T-cell (primary cell): Measurements from ENCODE around the gene DNAJC3. TPM values are rescaled to one million over a fixed set of nuclear protein-coding genes. Genes with fewer than 3 reads are reported as not detected.

Experiments
- ATAC-seq, 4 experiments: fragments of 200-7000 bp in 3 of 4; fragments of 150-1000 bp in 1 of 4; cut with Tn5 transposase; replicated peaks in 1 of 4; 1 replicate in 3 of 4; 2 replicates in 1 of 4; pipeline ENCODE4 v1.10.0; 2021; ENCODE audit warnings: moderate library complexity in 3 of 4, mild to moderate bottlenecking in 2 of 4, moderate number of reproducible peaks in 1 of 4
- CTCF ChIA-PET, 2 donors: fragments of 300-600 bp; sonication (Branson Sonifier 250); formaldehyde crosslinking; loops; one replicate each; lab custom pipeline; 2022; ENCODE audit warnings: antibody characterized with exemption in 2 of 2; lab: Charles Lee
- POLR2A ChIA-PET, 2 donors: fragments of 300-600 bp; sonication (Branson Sonifier 250); formaldehyde crosslinking; loops; one replicate each; lab custom pipeline; 2022; ENCODE audit warnings: antibody characterized with exemption in 2 of 2; lab: Charles Lee
- DNase-seq, 35 experiments: peaks; one replicate each; pipeline versions ENCODE4 v3.0.0 to v3.0.0-alpha.2; 2013 to 2023
- H3K27ac ChIP-seq: one replicate; pipeline ENCODE4 v1.5.1; 2013; ENCODE audit warnings: low read length
- H3K27me3 ChIP-seq, 2 experiments: replicated peaks in 1 of 2; 1 replicate in 1 of 2; 2 replicates in 1 of 2; pipeline versions ENCODE4 v1.6.1 to v1.7.0; 2013; ENCODE audit warnings: low read length in 1 of 2, mixed read lengths in 1 of 2; ENCODE audit not compliant: control insufficient read depth in 2 of 2, insufficient read depth in 2 of 2; ENCODE audit errors: extremely low read depth in 1 of 2
- H3K36me3 ChIP-seq, 2 donors: 1 replicate in 1 of 2; 2 replicates in 1 of 2; pipeline versions ENCODE4 v1.6.1 to v1.7.0; 2013; ENCODE audit warnings: low read length in 1 of 2; ENCODE audit not compliant: control insufficient read depth in 2 of 2, insufficient read depth in 1 of 2; ENCODE audit errors: extremely low read depth in 1 of 2
- H3K4me1 ChIP-seq, 2 experiments: 1 replicate in 1 of 2; 2 replicates in 1 of 2; pipeline versions ENCODE4 v1.6.1 to v1.7.0; 2013; ENCODE audit warnings: low read length in 2 of 2, mixed read lengths in 1 of 2; ENCODE audit not compliant: insufficient read depth in 2 of 2, control insufficient read depth in 1 of 2; ENCODE audit errors: extremely low read depth in 1 of 2
- H3K4me3 ChIP-seq, 2 donors: 1 replicate in 1 of 2; 2 replicates in 1 of 2; pipeline versions ENCODE4 v1.5.1 to v1.7.0; 2013; ENCODE audit warnings: mild to moderate bottlenecking in 2 of 2, low read length in 1 of 2, moderate library complexity in 1 of 2; ENCODE audit not compliant: control insufficient read depth in 1 of 2; ENCODE audit errors: extremely low read depth in 1 of 2
- H3K9me3 ChIP-seq: 2 replicates; pipeline ENCODE4 v1.7.0; 2013
- H3K27ac Mint-ChIP-seq, 2 donors: one replicate each; pipeline ENCODE4 v1.8.0; 2020 to 2021; ENCODE audit warnings: mild to moderate bottlenecking in 2 of 2, mixed read lengths in 2 of 2
- H3K27me3 Mint-ChIP-seq, 2 donors: one replicate each; pipeline ENCODE4 v1.8.0; 2021 to 2022; ENCODE audit warnings: mixed read lengths in 2 of 2
- H3K36me3 Mint-ChIP-seq: one replicate; pipeline ENCODE4 v1.8.0; 2021; ENCODE audit warnings: mixed read lengths
- H3K4me1 Mint-ChIP-seq, 3 donors: one replicate each; pipeline ENCODE4 v1.8.0; 2020 to 2022; ENCODE audit warnings: mixed read lengths in 3 of 3, mild to moderate bottlenecking in 1 of 3
- H3K4me3 Mint-ChIP-seq, 3 donors: one replicate each; pipeline ENCODE4 v1.8.0; 2020 to 2022; ENCODE audit warnings: mild to moderate bottlenecking in 3 of 3, mixed read lengths in 3 of 3, moderate library complexity in 3 of 3
- H3K9me3 Mint-ChIP-seq, 3 donors: one replicate each; pipeline ENCODE4 v1.8.0; 2020 to 2022; ENCODE audit warnings: mixed read lengths in 3 of 3
- WGBS: methylation state at CpG from one replicate; pipeline ENCODE4 v1.1.5; 2013; ENCODE audit warnings: missing lambda C conversion rate; ENCODE audit not compliant: insufficient coverage; 5-methylcytosine and 5-hydroxymethylcytosine counted together
- total RNA-seq, 35 experiments: library from RNA in 6 of 35; stranded (reverse) in 6 of 35; fragments of 120-200 nt in 1 of 35; gene quantifications; one replicate each; pipeline versions ENCODE4 v1.2.1 to v1.2.4 and lab custom pipeline; 2013 to 2026

The DNAJC3 gene
- total RNA-seq, 5 donors from 2014 or later (not counting 1 experiment from before 2014, with no cell fraction given) = 16.6 to 21.3 (median 19.8) TPM

- Histone ChIP-seq H3K9me3 (no peaks in the 10 kb centered on the region), H3K4me3 (no peak overlapping the region), H3K27me3 (no peaks in the 10 kb centered on the region), H3K27ac (no peak overlapping the region), H3K4me1 (peaks cover 0 to 15% of the 10 kb centered on the region in 2 experiments), H3K36me3 (no peaks in the 10 kb centered on the region)
- Mint-ChIP-seq H3K4me1 (peaks cover 28 to 42% (median 32%) of the 10 kb centered on the region in 3 donors), H3K4me3 (no peak overlapping the region), H3K27me3 (no peaks in the 10 kb centered on the region), H3K27ac (no peak overlapping the region), H3K9me3 (peaks cover 0 to 4% (median 4%) of the 10 kb centered on the region in 3 donors), H3K36me3 (peaks cover 18% of the 10 kb centered on the region)
- WGBS = 86% methylated on average over 2 of the region's 3 CpGs
- POLR2A ChIA-PET = no interaction called here
- ATAC-seq (no peak), DNase-seq (no peak)
- CTCF ChIA-PET = no interaction called here
Measured at GRCh38 chr13:95743192-95743591, 66.3 kb downstream of the DNAJC3 start.

- Histone ChIP-seq H3K36me3 (no peaks in the 10 kb centered on the region), H3K27ac (no peak overlapping the region), H3K4me3 (no peak overlapping the region), H3K27me3 (no peaks in the 10 kb centered on the region), H3K9me3 (no peaks in the 10 kb centered on the region), H3K4me1 (peaks cover 0 to 15% of the 10 kb centered on the region in 2 experiments)
- peaks cover 0 to 4% (median 4%) of the 10 kb centered on the region in 3 donors for H3K9me3 Mint-ChIP-seq
- no peak overlapping the region for H3K4me3 Mint-ChIP-seq
- no peak overlapping the region for H3K27ac Mint-ChIP-seq
- 100% methylated on average over 4 of the region's 4 CpGs for WGBS
- H3K4me1 Mint-ChIP-seq = peaks cover 32 to 47% (median 32%) of the 10 kb centered on the region in 3 donors
- no peaks in the 10 kb centered on the region for H3K27me3 Mint-ChIP-seq
- POLR2A ChIA-PET = no interaction called here
- CTCF ChIA-PET = no interaction called here
- peaks cover 23% of the 10 kb centered on the region for H3K36me3 Mint-ChIP-seq
- no peak for DNase-seq
- ATAC-seq = no peak
Measured at GRCh38 chr13:95745289-95745688, 68.3 kb downstream of the DNAJC3 start.

- Histone ChIP-seq H3K36me3 (no peaks in the 10 kb centered on the region), H3K27me3 (no peaks in the 10 kb centered on the region), H3K27ac (no peak overlapping the region), H3K9me3 (no peaks in the 10 kb centered on the region), H3K4me1 (peaks cover 0 to 15% of the 10 kb centered on the region in 2 experiments), H3K4me3 (no peak overlapping the region)
- H3K36me3 Mint-ChIP-seq = peaks cover 22% of the 10 kb centered on the region
- H3K4me1 Mint-ChIP-seq = peaks cover 31 to 45% (median 32%) of the 10 kb centered on the region in 3 donors
- no peak overlapping the region for H3K27ac Mint-ChIP-seq
- no peak overlapping the region for H3K4me3 Mint-ChIP-seq
- H3K9me3 Mint-ChIP-seq = peaks cover 0 to 3% (median 3%) of the 10 kb centered on the region in 3 donors
- no peak for DNase-seq
- no peak for ATAC-seq
- ChIA-PET CTCF (no interaction called here), POLR2A (no interaction called here)
- no peaks in the 10 kb centered on the region for H3K27me3 Mint-ChIP-seq
- 86% methylated on average over 2 of the region's 2 CpGs for WGBS
Measured at GRCh38 chr13:95745752-95746151, 68.8 kb downstream of the DNAJC3 start.

- no peaks in the 10 kb centered on the region for H3K4me1 ChIP-seq
- WGBS = 100% methylated on average over 2 of the region's 4 CpGs
- POLR2A ChIA-PET = interaction anchor here in 1 of 2 donors (0.7 kb wide), 2 partner anchors 60 to 110 kb away, joined by 3 to 4 read pairs; no protein-coding TSS in a partner anchor
- no peaks in the 10 kb centered on the region for H3K9me3 Mint-ChIP-seq
- no peak overlapping the region for H3K4me3 ChIP-seq
- no peaks in the 10 kb centered on the region for H3K27me3 Mint-ChIP-seq
- H3K4me1 Mint-ChIP-seq = peaks cover 19 to 29% (median 23%) of the 10 kb centered on the region in 3 donors
- H3K4me3 Mint-ChIP-seq = no peak overlapping the region
- no peak overlapping the region for H3K27ac ChIP-seq
- CTCF ChIA-PET = interaction anchor here in 1 of 2 donors (0.7 kb wide), 1 partner anchor 209 kb away, joined by 3 read pairs; no protein-coding TSS in a partner anchor
- H3K9me3 ChIP-seq = no peaks in the 10 kb centered on the region
- peaks cover 22% of the 10 kb centered on the region for H3K36me3 Mint-ChIP-seq
- no peaks in the 10 kb centered on the region for H3K27me3 ChIP-seq
- ATAC-seq = no peak
- H3K27ac Mint-ChIP-seq = no peak overlapping the region
- no peak for DNase-seq
- no peaks in the 10 kb centered on the region for H3K36me3 ChIP-seq
Measured at GRCh38 chr13:95749545-95749944, 72.6 kb downstream of the DNAJC3 start.

DNA sequence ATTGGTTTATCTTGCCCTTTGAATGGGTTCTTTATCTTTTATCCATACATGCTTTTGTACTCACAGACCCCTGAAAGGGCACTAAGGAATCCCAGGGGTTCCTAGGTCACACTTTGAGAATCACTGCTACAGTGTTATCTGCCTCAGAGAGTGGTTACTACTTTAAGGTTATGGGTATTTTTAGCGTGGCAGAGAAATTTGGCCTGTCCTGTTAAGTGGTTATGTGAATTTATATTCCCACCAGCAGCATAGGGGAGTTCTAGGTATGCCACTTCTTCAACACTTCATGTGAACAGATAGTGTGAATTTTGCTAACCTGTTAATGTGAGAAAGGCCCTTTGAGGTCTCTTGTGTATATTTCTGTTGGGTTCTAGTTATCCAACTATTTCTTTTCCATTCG lies 75.7 kb downstream of the DNAJC3 start:
- DNase-seq (no peak), ATAC-seq (no peak)
- 83% methylated on average over 1 of the region's 2 CpGs for WGBS
- Histone ChIP-seq H3K4me3 (no peak overlapping the region), H3K9me3 (no peaks in the 10 kb centered on the region), H3K36me3 (peaks cover 2 to 7% of the 10 kb centered on the region in 2 donors), H3K27ac (no peak overlapping the region), H3K27me3 (no peaks in the 10 kb centered on the region), H3K4me1 (no peaks in the 10 kb centered on the region)
- Mint-ChIP-seq H3K36me3 (peaks cover 19% of the 10 kb centered on the region), H3K4me1 (peaks cover 15 to 33% (median 20%) of the 10 kb centered on the region in 3 donors), H3K27ac (no peak overlapping the region), H3K9me3 (no peaks in the 10 kb centered on the region), H3K27me3 (no peaks in the 10 kb centered on the region), H3K4me3 (no peak overlapping the region)
- CTCF ChIA-PET = no interaction called here
- POLR2A ChIA-PET = no interaction called here

DNA sequence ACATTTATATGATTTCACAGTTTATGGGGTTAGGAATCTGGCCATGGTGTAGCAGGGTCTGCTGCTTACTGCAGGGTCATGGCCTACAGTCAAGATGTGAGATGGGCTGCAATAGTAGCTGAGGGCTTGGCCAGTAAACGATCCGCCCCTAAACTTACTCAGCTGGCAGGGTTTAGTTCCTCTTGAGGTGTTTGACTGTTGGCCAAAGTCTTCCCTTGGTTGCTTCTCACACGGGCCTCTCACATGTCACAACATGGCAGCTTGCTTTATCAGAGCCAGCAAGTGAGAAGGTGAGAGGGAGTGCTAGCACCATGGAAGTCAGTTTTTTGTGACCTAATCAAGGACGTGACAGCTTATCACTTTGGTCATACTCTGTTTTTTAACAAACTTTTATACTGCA lies 77.1 kb downstream of the DNAJC3 start:
- no peak for ATAC-seq
- no CpG with 5 or more reads among the region's 4 CpGs for WGBS
- H3K27ac Mint-ChIP-seq = no peak overlapping the region
- H3K4me3 ChIP-seq = no peak overlapping the region
- DNase-seq = no peak
- peaks cover 2 to 7% of the 10 kb centered on the region in 2 donors for H3K36me3 ChIP-seq
- peaks cover 22% of the 10 kb centered on the region for H3K36me3 Mint-ChIP-seq
- no peaks in the 10 kb centered on the region for H3K9me3 ChIP-seq
- H3K27me3 Mint-ChIP-seq = no peaks in the 10 kb centered on the region
- no peak overlapping the region for H3K27ac ChIP-seq
- ChIA-PET POLR2A (no interaction called here), CTCF (no interaction called here)
- no peaks in the 10 kb centered on the region for H3K9me3 Mint-ChIP-seq
- no peaks in the 10 kb centered on the region for H3K27me3 ChIP-seq
- H3K4me1 ChIP-seq = no peaks in the 10 kb centered on the region
- H3K4me3 Mint-ChIP-seq = no peak overlapping the region
- H3K4me1 Mint-ChIP-seq = peaks cover 15 to 31% (median 19%) of the 10 kb centered on the region in 3 donors
